GM21528 (cell line): ENCODE measurements around the gene TMIGD2.

Source experiments
- ATAC-seq: cut with Tn5 transposase; IDR thresholded peaks from one replicate; pipeline ENCODE4 v1.9.1; 2021; ENCODE audit warnings: mild to moderate bottlenecking, moderate library complexity; ENCODE audit not compliant: unreplicated experiment, low FRiP score

Gene TMIGD2

DNA sequence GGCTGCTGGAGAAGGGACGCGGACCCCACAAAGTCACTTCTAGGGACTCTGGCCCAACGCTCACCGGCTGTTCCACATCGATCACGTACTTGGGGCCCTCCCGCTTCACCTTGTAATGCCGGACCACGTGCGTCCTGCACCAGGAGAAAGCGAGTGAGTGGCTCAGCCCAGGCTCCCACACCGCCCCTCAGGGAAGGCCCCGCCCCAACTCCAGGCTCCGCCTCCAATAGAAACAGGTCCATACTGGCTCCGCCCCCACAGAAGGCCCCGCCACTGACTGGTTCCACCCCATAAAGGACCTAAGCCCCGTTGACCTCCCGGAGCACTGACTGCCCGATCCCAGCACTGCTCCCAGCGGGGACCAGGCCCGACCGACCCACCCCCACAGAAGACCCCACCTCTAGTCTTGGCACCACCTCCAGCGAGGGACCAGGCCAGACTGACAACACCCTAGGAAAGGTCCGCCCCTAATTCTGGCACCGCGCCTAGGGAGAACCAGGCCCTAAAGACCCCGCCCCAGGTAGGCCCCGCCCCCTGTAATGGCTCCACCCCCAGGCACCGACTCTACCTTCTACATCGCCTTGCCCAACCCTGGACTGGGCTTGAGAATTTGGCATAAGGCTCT is 25.2 kb upstream of the TMIGD2 start:
- no peak for ATAC-seq

DNA sequence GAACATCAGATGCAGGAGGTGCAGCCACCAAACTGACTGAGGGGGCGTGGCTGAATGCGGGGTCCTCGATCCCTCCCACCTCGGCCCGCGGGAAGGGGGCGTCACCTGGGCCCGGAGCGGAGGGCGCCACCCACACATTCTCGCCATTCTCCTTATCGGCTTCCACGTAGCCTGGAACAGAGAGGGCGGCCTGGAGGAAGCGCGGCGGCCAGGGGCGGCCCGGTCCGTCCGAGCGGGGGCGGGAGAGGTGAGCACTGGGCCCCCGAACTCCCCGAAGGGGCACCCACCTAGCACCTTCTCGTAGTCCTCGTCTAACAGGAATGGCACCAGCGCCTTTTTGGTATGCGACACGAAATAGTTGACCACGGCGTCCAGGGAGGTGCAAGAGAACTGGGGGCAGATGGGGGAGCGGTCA is 24.7 kb upstream of the TMIGD2 start:
- no peak for ATAC-seq

DNA sequence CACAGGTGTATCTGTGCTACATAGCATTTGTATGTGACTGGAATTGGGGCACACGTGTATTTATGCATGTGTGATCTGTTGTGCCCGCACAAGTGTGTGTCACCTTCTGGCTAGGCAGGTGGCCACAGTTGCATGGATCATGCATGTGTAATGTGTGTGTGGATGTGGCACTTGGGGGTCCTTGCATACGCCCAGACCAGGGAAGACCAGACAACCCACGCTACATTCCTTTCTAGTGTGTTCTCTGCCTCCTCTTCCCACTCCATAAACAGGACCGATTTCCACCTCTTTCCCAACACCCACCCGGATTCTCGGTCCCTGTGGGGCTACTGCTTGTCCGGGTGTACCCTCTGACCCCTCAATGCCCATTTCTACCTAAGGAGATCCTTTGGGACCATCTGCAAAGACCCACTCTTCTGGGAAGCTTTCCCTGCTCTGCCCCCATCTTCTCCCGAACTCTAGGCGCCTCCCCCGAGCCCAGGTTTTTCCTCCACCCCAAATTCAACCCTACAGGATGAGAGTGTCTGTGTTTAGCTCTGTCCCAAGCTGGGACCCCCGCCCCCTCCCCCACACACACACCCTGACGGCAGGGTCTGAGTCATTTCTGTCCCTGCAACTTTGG is 24.1 kb upstream of the TMIGD2 start:
- ATAC-seq: no peak

GRCh38 chr19:4324228-4324627 is 22.0 kb upstream of the TMIGD2 start:
- no peak for ATAC-seq

- no peak for ATAC-seq
Measured at GRCh38 chr19:4323692-4324091, 21.5 kb upstream of the TMIGD2 start.

DNA sequence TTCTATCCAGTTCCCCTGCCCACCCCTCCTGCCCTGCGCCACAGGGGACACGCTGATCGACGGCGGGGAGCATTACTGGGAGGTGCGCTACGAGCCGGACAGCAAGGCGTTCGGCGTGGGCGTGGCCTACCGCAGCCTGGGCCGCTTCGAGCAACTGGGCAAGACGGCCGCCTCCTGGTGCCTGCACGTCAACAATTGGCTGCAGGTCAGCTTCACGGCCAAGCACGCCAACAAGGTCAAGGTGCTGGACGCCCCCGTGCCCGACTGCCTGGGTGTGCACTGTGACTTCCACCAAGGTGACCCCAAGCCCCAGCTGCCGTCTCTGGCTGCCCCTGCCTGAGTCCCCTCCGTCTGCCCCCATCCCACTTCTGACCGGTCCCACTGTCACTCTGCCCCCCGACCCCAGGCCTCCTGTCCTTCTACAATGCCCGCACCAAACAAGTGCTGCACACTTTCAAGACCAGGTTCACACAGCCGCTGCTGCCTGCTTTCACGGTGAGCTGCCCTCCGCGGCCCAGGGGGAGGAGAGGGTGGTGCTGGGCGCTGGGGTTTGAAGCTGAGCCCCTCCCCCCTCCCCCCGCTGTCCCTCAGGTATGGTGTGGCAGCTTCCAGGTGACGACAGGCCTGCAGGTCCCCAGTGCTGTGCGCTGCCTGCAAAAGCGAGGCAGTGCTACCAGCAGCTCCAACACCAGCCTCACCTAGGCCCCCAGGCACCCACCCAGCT is 20.9 kb upstream of the TMIGD2 start:
- no peak for ATAC-seq

DNA sequence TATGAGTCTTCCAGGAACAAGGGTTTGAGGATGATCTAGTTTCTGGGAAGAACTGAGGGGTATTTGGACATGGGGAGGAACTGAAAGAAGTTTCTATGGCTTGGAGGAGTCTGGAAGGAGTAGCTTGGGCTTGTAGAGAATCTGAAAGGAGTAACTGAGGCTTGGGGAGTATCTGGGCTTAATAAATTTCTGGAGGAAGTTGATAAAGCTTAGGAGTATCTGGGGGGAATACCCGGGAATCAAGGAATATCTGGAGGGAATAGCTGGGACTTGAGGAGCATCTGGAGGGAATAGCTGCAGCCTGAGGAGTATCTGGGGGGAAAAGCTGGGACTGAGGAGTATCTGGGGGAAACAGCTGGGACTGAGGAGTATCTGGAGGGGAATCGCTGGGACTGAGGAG is 18.2 kb upstream of the TMIGD2 start:
- ATAC-seq: no peak

- ATAC-seq: no peak
Measured at GRCh38 chr19:4319067-4319718, 17.0 kb upstream of the TMIGD2 start.

DNA sequence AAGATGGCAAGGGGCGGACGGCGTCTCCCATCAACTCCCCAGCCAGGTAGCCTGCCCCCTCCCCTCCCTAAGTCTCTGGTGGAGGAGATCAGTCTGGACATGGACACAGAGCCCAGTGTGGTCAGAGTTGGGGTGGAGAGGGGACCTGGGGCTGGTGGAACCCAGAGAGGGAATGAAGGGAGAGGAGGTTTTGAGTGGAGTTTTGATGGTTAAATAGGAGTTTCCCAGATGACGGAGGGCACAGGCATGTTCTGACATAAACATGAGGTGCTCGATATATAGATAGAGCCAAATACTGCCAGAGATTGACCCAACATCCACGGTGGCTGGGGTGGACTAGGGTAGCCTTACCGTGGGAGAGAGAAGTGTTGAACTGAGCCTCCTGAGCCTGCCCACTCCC is 16.3 kb upstream of the TMIGD2 start:
- no peak for ATAC-seq

- ATAC-seq: no peak
Measured at GRCh38 chr19:4316956-4317355, 14.8 kb upstream of the TMIGD2 start.

- no peak for ATAC-seq
Measured at GRCh38 chr19:4313847-4314490, 11.8 kb upstream of the TMIGD2 start.

GRCh38 chr19:4310247-4311121 is 8.3 kb upstream of the TMIGD2 start:
- ATAC-seq: no peak

DNA sequence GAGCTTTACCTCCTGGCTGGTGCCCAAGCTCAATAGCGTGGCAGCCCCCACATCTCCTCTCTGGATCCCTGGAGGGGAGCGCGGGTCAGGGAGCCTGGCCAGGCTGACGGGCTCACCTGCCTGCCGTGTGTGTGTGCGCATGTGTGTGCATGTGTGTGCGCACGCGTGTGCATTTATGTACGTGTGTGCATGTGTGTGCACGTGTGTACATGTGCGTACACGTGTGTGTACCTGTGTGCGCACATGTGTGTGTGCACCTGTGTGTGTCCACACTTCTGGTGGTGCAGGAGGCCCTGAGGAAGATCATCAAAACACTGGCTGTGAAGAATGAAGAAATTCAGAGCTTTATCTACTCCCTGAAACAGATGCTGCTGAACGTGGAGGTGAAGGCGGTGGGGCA is 3.5 kb upstream of the TMIGD2 start:
- no peak for ATAC-seq

DNA sequence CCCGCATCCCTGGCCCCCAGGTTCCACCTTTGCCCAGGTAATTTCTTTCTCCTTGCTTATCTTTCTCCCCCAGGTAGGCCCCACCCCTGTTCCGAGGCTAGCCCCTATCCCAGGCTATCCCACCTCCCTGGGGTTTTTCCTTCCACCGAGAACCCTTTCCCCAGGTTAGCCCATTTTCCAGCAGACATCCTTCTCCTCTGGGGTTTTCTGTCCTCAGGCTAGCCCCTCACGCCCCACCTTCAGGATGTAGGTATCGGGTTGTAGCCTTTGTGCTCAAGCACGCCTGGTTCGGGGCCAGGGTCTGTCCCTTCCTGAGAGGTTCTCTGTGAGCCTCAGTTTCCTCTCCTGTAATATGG is 3.0 kb upstream of the TMIGD2 start:
- ATAC-seq: no peak

GRCh38 chr19:4304538-4305256 is 2.5 kb upstream of the TMIGD2 start, which contains the start of gene FSD1:
TSS of gene FSD1 (plus strand) at chr19:4304598. CDS start at chr19:4304747, 149 bp downstream.
- no peak for ATAC-seq

DNA sequence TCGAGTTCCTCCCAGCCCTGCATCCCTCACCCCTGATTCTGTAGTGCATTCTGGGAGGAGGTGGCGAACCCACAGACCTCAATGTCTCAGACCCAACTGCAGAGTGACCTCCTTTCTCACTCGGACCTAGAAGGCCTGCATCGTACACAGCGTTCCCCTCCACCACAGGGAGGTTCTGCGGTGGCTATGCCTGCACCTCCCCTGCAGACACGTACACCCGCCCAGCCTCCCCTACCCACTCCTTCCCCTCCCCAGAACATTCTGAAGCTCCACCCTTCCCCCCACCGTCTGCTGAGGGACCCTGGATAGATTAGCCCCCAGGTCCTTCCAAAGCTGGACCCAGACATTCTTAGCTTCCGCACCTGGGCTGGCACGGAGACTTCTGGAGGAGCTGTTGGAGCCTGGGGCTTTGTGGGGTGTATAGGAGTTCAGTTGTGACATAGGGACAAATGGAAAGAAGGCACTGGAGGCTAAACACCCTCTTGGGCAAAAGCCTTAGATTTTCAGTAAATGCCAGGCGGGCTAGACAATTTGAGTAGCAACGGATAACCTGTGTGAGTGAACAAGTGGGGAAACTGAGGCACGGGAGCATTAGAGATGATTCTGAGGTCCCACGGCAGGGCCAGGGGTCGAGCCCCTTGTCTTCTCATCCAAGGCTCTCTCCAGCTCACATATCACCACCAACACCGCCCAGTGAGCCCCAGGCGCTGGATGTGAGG is 1.8 kb upstream of the TMIGD2 start:
- no peak for ATAC-seq

DNA sequence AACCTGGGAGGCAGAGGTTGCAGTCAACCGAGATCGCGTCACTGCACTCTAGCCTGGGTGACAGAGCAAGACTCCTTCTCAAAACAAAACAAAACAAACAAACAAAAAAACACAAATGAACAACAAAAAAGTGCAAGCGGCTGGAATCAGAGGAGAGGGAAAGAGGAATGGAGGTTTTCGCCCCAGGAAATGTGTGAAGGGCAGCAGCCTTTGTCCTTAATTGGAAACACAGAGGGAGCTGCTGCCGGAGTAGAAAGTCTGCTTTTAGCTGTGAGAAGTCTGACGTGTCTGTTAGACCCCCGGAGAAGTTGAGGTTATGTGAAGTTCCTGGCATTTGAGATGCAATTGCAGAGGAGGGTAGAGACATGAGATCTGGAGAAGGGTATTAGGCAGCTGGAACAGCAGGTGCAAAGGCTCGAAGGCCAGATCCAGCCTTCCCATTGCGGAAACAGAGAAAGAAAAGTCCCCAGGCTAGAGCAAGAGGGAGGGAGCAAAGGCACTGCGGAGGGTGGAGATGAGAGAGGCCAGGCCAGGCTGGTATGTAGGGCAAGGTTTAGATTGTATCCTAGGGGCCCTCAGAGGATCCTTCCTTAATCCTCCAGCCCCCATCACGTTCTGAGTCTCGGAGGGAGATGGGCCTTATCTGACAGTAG is 473 bp downstream of the TMIGD2 start:
- ATAC-seq: no peak

GRCh38 chr19:4300589-4300988 is 1.6 kb downstream of the TMIGD2 start:
- no peak for ATAC-seq
